Daoy (cell line): ENCODE results near the gene SLC16A3. TPM values are rescaled to one million over a fixed set of nuclear protein-coding genes. Genes with fewer than 3 reads are reported as not detected.

ENCODE experiments used
- DNase-seq: peaks from one replicate; pipeline ENCODE4 v3.0.0-alpha.2; 2015; ENCODE audit warnings: low read depth
- total RNA-seq: library from RNA; depleted of rRNA; stranded (reverse); fragments of >200 nt; shearing (Covaris generic); gene quantifications from 2 replicates; pipeline ENCODE4 v1.2.3, GENCODE V29; 2014

Gene SLC16A3
- total RNA-seq, 1 experiment from 2014 or later, result 26.7 TPM

GRCh38 chr17:82269138-82269881 lies 40.5 kb downstream of the SLC16A3 start:
- DNase-seq, result no peak

- DNase-seq, result no peak
Observed at GRCh38 chr17:82269882-82270500, 41.1 kb downstream of the SLC16A3 start.

GRCh38 chr17:82270651-82271050 lies 41.8 kb downstream of the SLC16A3 start:
- no peak for DNase-seq

GRCh38 chr17:82271401-82271800 lies 42.6 kb downstream of the SLC16A3 start:
- DNase-seq, result no peak

GRCh38 chr17:82272495-82273326 lies 43.9 kb downstream of the SLC16A3 start:
- no peak for DNase-seq

- DNase-seq, result peak; percentile 93
Observed at GRCh38 chr17:82273327-82274133, 44.7 kb downstream of the SLC16A3 start, which contains the start of gene CSNK1D. CSNK1D (minus strand) TSS chr17:82273700; CDS start chr17:82273381, 319 bp downstream.

- DNase-seq, result no peak
Observed at GRCh38 chr17:82274134-82275020, 45.5 kb downstream of the SLC16A3 start.

- no peak for DNase-seq
Observed at GRCh38 chr17:82275326-82275725, 46.5 kb downstream of the SLC16A3 start.

GRCh38 chr17:82276938-82277337 lies 48.1 kb downstream of the SLC16A3 start:
- DNase-seq, result no peak

GRCh38 chr17:82277851-82278250 lies 49.0 kb downstream of the SLC16A3 start:
- DNase-seq, result no peak

GRCh38 chr17:82278308-82278707 lies 49.5 kb downstream of the SLC16A3 start:
- DNase-seq, result no peak

GRCh38 chr17:82278786-82279391 lies 50.0 kb downstream of the SLC16A3 start:
- DNase-seq, result no peak

GRCh38 chr17:82280537-82280936 lies 51.7 kb downstream of the SLC16A3 start:
- no peak for DNase-seq

- DNase-seq, result no peak
Observed at GRCh38 chr17:82281076-82281475, 52.2 kb downstream of the SLC16A3 start.

- DNase-seq, result peak; percentile 94
Observed at GRCh38 chr17:82281502-82282238, 52.8 kb downstream of the SLC16A3 start.

GRCh38 chr17:82282239-82283207 lies 53.7 kb downstream of the SLC16A3 start:
- no peak for DNase-seq

GRCh38 chr17:82283208-82283749 lies 54.4 kb downstream of the SLC16A3 start:
- DNase-seq, result peak; percentile 98

GRCh38 chr17:82285141-82285540 lies 56.3 kb downstream of the SLC16A3 start:
- DNase-seq, result no peak
